ENCODE results near the gene FAM171A1.
"Not testable (repeated sequence)": the region's sequence is repeated elsewhere in the genome, so short reads cannot be mapped to it uniquely, and the experiment has no call there.

FAM171A1 gene

GRCh38 chr10:15334650-15335323 lies 36.3 kb downstream of the FAM171A1 start:
- no peak overlapping the region for H3K4me3 ChIP-seq (ENCODE audit: insufficient read depth, low read depth, low read length)
- H3K27me3 ChIP-seq (ENCODE audit: control insufficient read depth, insufficient read depth, low read length, poor library complexity, severe bottlenecking) = no peaks in the 10 kb centered on the region
- no peaks in the 10 kb centered on the region for H3K4me1 ChIP-seq (ENCODE audit: control insufficient read depth, insufficient read depth, low read length)
- no peak overlapping the region for H3K27ac ChIP-seq (ENCODE audit: insufficient read depth, low read depth, low read length, poor library complexity, severe bottlenecking)
- no peaks in the 10 kb centered on the region for H3K9me3 ChIP-seq (ENCODE audit: control insufficient read depth, low read length)
- WGBS, 2 experiments = 83 to 87% methylated on average over 7 of the region's 7 CpGs
- H3K36me3 ChIP-seq (ENCODE audit: control insufficient read depth, insufficient read depth, low read length) = no peaks in the 10 kb centered on the region

- no peaks in the 10 kb centered on the region for H3K27me3 ChIP-seq (ENCODE audit: control insufficient read depth, insufficient read depth, low read length, poor library complexity, severe bottlenecking)
- H3K4me3 ChIP-seq (ENCODE audit: insufficient read depth, low read depth, low read length) = no peak overlapping the region
- 65 to 85% methylated on average over 6 of the region's 6 CpGs for WGBS, 2 experiments
- no peaks in the 10 kb centered on the region for H3K36me3 ChIP-seq (ENCODE audit: control insufficient read depth, insufficient read depth, low read length)
- no peaks in the 10 kb centered on the region for H3K9me3 ChIP-seq (ENCODE audit: control insufficient read depth, low read length)
- no peaks in the 10 kb centered on the region for H3K4me1 ChIP-seq (ENCODE audit: control insufficient read depth, insufficient read depth, low read length)
- no peak overlapping the region for H3K27ac ChIP-seq (ENCODE audit: insufficient read depth, low read depth, low read length, poor library complexity, severe bottlenecking)
Observed at GRCh38 chr10:15333909-15334649, 37.0 kb downstream of the FAM171A1 start.

GRCh38 chr10:15333181-15333580 lies 37.9 kb downstream of the FAM171A1 start:
- not testable (repeated sequence) for H3K27me3 ChIP-seq (ENCODE audit: control insufficient read depth, insufficient read depth, low read length, poor library complexity, severe bottlenecking); H3K4me1 ChIP-seq (ENCODE audit: control insufficient read depth, insufficient read depth, low read length); H3K4me3 ChIP-seq (ENCODE audit: insufficient read depth, low read depth, low read length); H3K27ac ChIP-seq (ENCODE audit: insufficient read depth, low read depth, low read length, poor library complexity, severe bottlenecking); H3K36me3 ChIP-seq (ENCODE audit: control insufficient read depth, insufficient read depth, low read length); H3K9me3 ChIP-seq (ENCODE audit: control insufficient read depth, low read length)
- 85% methylated on average over 8 of the region's 8 CpGs for whole genome bisulfite sequencing, 2 experiments

- no peaks in the 10 kb centered on the region for H3K27me3 ChIP-seq (ENCODE audit: control insufficient read depth, insufficient read depth, low read length, poor library complexity, severe bottlenecking)
- H3K36me3 ChIP-seq (ENCODE audit: control insufficient read depth, insufficient read depth, low read length) = no peaks in the 10 kb centered on the region
- no peaks in the 10 kb centered on the region for H3K4me1 ChIP-seq (ENCODE audit: control insufficient read depth, insufficient read depth, low read length)
- no peak overlapping the region for H3K27ac ChIP-seq (ENCODE audit: insufficient read depth, low read depth, low read length, poor library complexity, severe bottlenecking)
- H3K4me3 ChIP-seq (ENCODE audit: insufficient read depth, low read depth, low read length) = no peak overlapping the region
- no peaks in the 10 kb centered on the region for H3K9me3 ChIP-seq (ENCODE audit: control insufficient read depth, low read length)
- WGBS, 2 experiments = 94 to 100% methylated on average over 1 of the region's 1 CpG
Observed at GRCh38 chr10:15331461-15331860, 39.6 kb downstream of the FAM171A1 start.

GRCh38 chr10:15329437-15329836 lies 41.7 kb downstream of the FAM171A1 start:
- 69 to 87% methylated on average over 2 of the region's 2 CpGs for WGBS, 2 experiments
- H3K4me1 ChIP-seq (ENCODE audit: control insufficient read depth, insufficient read depth, low read length) = no peaks in the 10 kb centered on the region
- H3K9me3 ChIP-seq (ENCODE audit: control insufficient read depth, low read length) = no peaks in the 10 kb centered on the region
- no peaks in the 10 kb centered on the region for H3K36me3 ChIP-seq (ENCODE audit: control insufficient read depth, insufficient read depth, low read length)
- no peaks in the 10 kb centered on the region for H3K27me3 ChIP-seq (ENCODE audit: control insufficient read depth, insufficient read depth, low read length, poor library complexity, severe bottlenecking)
- H3K27ac ChIP-seq (ENCODE audit: insufficient read depth, low read depth, low read length, poor library complexity, severe bottlenecking) = no peak overlapping the region
- no peak overlapping the region for H3K4me3 ChIP-seq (ENCODE audit: insufficient read depth, low read depth, low read length)

GRCh38 chr10:15325944-15326284 lies 45.2 kb downstream of the FAM171A1 start:
- Histone ChIP-seq H3K4me3 (ENCODE audit: insufficient read depth, low read depth, low read length) (no peak overlapping the region), H3K4me1 (ENCODE audit: control insufficient read depth, insufficient read depth, low read length) (no peaks in the 10 kb centered on the region), H3K27me3 (ENCODE audit: control insufficient read depth, insufficient read depth, low read length, poor library complexity, severe bottlenecking) (no peaks in the 10 kb centered on the region), H3K9me3 (ENCODE audit: control insufficient read depth, low read length) (no peaks in the 10 kb centered on the region), H3K36me3 (ENCODE audit: control insufficient read depth, insufficient read depth, low read length) (no peaks in the 10 kb centered on the region), H3K27ac (ENCODE audit: insufficient read depth, low read depth, low read length, poor library complexity, severe bottlenecking) (no peak overlapping the region)
- WGBS, 2 experiments = 89 to 92% methylated on average over 3 to 4 of the region's 4 CpGs

GRCh38 chr10:15325243-15325943 lies 45.7 kb downstream of the FAM171A1 start:
- WGBS, 2 experiments = 90 to 91% methylated on average over 20 of the region's 20 CpGs
- Histone ChIP-seq H3K27ac (ENCODE audit: insufficient read depth, low read depth, low read length, poor library complexity, severe bottlenecking) (no peak overlapping the region), H3K9me3 (ENCODE audit: control insufficient read depth, low read length) (no peaks in the 10 kb centered on the region), H3K4me1 (ENCODE audit: control insufficient read depth, insufficient read depth, low read length) (no peaks in the 10 kb centered on the region), H3K4me3 (ENCODE audit: insufficient read depth, low read depth, low read length) (no peak overlapping the region), H3K27me3 (ENCODE audit: control insufficient read depth, insufficient read depth, low read length, poor library complexity, severe bottlenecking) (no peaks in the 10 kb centered on the region), H3K36me3 (ENCODE audit: control insufficient read depth, insufficient read depth, low read length) (no peaks in the 10 kb centered on the region)

GRCh38 chr10:15324611-15325010 lies 46.5 kb downstream of the FAM171A1 start:
- no peak overlapping the region for H3K27ac ChIP-seq (ENCODE audit: insufficient read depth, low read depth, low read length, poor library complexity, severe bottlenecking)
- H3K9me3 ChIP-seq (ENCODE audit: control insufficient read depth, low read length) = no peaks in the 10 kb centered on the region
- H3K4me3 ChIP-seq (ENCODE audit: insufficient read depth, low read depth, low read length) = no peak overlapping the region
- H3K27me3 ChIP-seq (ENCODE audit: control insufficient read depth, insufficient read depth, low read length, poor library complexity, severe bottlenecking) = no peaks in the 10 kb centered on the region
- WGBS, 2 experiments = 95% methylated on average over 6 of the region's 6 CpGs
- H3K36me3 ChIP-seq (ENCODE audit: control insufficient read depth, insufficient read depth, low read length) = no peaks in the 10 kb centered on the region
- no peaks in the 10 kb centered on the region for H3K4me1 ChIP-seq (ENCODE audit: control insufficient read depth, insufficient read depth, low read length)

- H3K27ac ChIP-seq (ENCODE audit: insufficient read depth, low read depth, low read length, poor library complexity, severe bottlenecking) = no peak overlapping the region
- no peak overlapping the region for H3K4me3 ChIP-seq (ENCODE audit: insufficient read depth, low read depth, low read length)
- WGBS, 2 experiments = 80 to 83% methylated on average over 8 of the region's 8 CpGs
Observed at GRCh38 chr10:15324113-15324512, 47.0 kb downstream of the FAM171A1 start.

GRCh38 chr10:15322356-15322755 lies 48.7 kb downstream of the FAM171A1 start:
- 95% methylated on average over 2 of the region's 2 CpGs for WGBS, 2 experiments
- no peaks in the 10 kb centered on the region for H3K27me3 ChIP-seq (ENCODE audit: control insufficient read depth, insufficient read depth, low read length, poor library complexity, severe bottlenecking)
- H3K9me3 ChIP-seq (ENCODE audit: control insufficient read depth, low read length) = no peaks in the 10 kb centered on the region
- H3K27ac ChIP-seq (ENCODE audit: insufficient read depth, low read depth, low read length, poor library complexity, severe bottlenecking) = no peak overlapping the region
- H3K4me1 ChIP-seq (ENCODE audit: control insufficient read depth, insufficient read depth, low read length) = no peaks in the 10 kb centered on the region
- no peak overlapping the region for H3K4me3 ChIP-seq (ENCODE audit: insufficient read depth, low read depth, low read length)
- no peaks in the 10 kb centered on the region for H3K36me3 ChIP-seq (ENCODE audit: control insufficient read depth, insufficient read depth, low read length)

More at GRCh38 chr10:15324113-15324512, 47.0 kb downstream of the FAM171A1 start:
- Histone ChIP-seq H3K36me3 (ENCODE audit: control insufficient read depth, insufficient read depth, low read length) (no peaks in the 10 kb centered on the region), H3K9me3 (ENCODE audit: control insufficient read depth, low read length) (no peaks in the 10 kb centered on the region), H3K4me1 (ENCODE audit: control insufficient read depth, insufficient read depth, low read length) (no peaks in the 10 kb centered on the region), H3K27me3 (ENCODE audit: control insufficient read depth, insufficient read depth, low read length, poor library complexity, severe bottlenecking) (no peaks in the 10 kb centered on the region)
